Activated B cell treated with CpG ODN at 0.5 μM for 24 hours (primary cell): ENCODE measurements around the gene UBE2G2. TPM values are rescaled to one million over a fixed set of nuclear protein-coding genes. Genes with fewer than 3 reads are reported as not detected.

Experiments
- ATAC-seq: fragments of 200-7000 bp; cut with Tn5 transposase; one replicate; pipeline ENCODE4 v1.10.0; 2021; ENCODE audit warnings: low read depth, mild to moderate bottlenecking, moderate library complexity
- CTCF ChIA-PET: fragments of 350-600 bp; sonication (Branson Sonifier 250); formaldehyde crosslinking; loops from one replicate; lab custom pipeline; 2021; ENCODE audit warnings: antibody characterized with exemption; lab: Charles Lee
- POLR2A ChIA-PET: fragments of 350-600 bp; sonication (Branson Sonifier 250); formaldehyde crosslinking; loops from one replicate; lab custom pipeline; 2021; ENCODE audit warnings: antibody characterized with exemption; lab: Charles Lee
- DNase-seq: peaks from one replicate; pipeline ENCODE4 v3.0.0; 2022
- H3K27ac Mint-ChIP-seq: one replicate; pipeline ENCODE4 v1.8.0; 2020; ENCODE audit warnings: mixed read lengths
- H3K27me3 Mint-ChIP-seq: one replicate; pipeline ENCODE4 v1.8.0; 2021; ENCODE audit warnings: mixed read lengths
- H3K36me3 Mint-ChIP-seq: one replicate; pipeline ENCODE4 v1.8.0; 2021; ENCODE audit warnings: low read depth, mixed read lengths
- H3K4me1 Mint-ChIP-seq: one replicate; pipeline ENCODE4 v1.8.0; 2021; ENCODE audit warnings: mixed read lengths
- H3K4me3 Mint-ChIP-seq: one replicate; pipeline ENCODE4 v1.8.0; 2020; ENCODE audit warnings: mild to moderate bottlenecking, mixed read lengths
- H3K9me3 Mint-ChIP-seq: one replicate; pipeline ENCODE4 v1.8.0; 2020; ENCODE audit warnings: mixed read lengths
- CTCF ChIP-seq: fragments of 200-600 bp; IDR thresholded peaks from one replicate; pipeline ENCODE4 v1.8.0; 2022; ENCODE audit warnings: antibody characterized with exemption, mild to moderate bottlenecking
- intact Hi-C: fragments of 100-400 bp; cut with micrococcal nuclease; formaldehyde crosslinking; loops from one replicate; pipeline ENCODE4 v1.15.1; 2024
- total RNA-seq: library from RNA; stranded (reverse); gene quantifications from 2 replicates; pipeline ENCODE4 v1.2.3, GENCODE V29; 2022

UBE2G2 gene
- total RNA-seq, 1 donor from 2014 or later: 108 TPM

- Mint-ChIP-seq H3K36me3 (no peaks in the 10 kb centered on the region), H3K4me1 (peaks cover 18% of the 10 kb centered on the region), H3K4me3 (peak overlapping the region; percentile 46), H3K27me3 (no peaks in the 10 kb centered on the region), H3K27ac (peak overlapping the region; percentile 66), H3K9me3 (peaks cover 17% of the 10 kb centered on the region)
- intact Hi-C loops: no loop called here
- ATAC-seq: no peak
- TF ChIP-seq CTCF: no peak
- ChIA-PET POLR2A (interaction anchor here (0.8 kb wide), 1 partner anchor 48 kb away, joined by 6 read pairs; no protein-coding TSS in a partner anchor), CTCF (no interaction called here)
- no peak for DNase-seq
Observed at GRCh38 chr21:44831227-44831860, 29.7 kb upstream of the UBE2G2 start.

- Mint-ChIP-seq H3K27ac (no peak overlapping the region), H3K36me3 (no peaks in the 10 kb centered on the region), H3K4me3 (no peak overlapping the region), H3K9me3 (peaks cover 17% of the 10 kb centered on the region), H3K4me1 (peaks cover 18% of the 10 kb centered on the region), H3K27me3 (no peaks in the 10 kb centered on the region)
- ATAC-seq (no peak), DNase-seq (no peak)
- ChIA-PET POLR2A (no interaction called here), CTCF (no interaction called here)
- intact Hi-C loops: no loop called here
- no peak for TF ChIP-seq CTCF
Observed at GRCh38 chr21:44829507-44830092, 28.0 kb upstream of the UBE2G2 start.

GRCh38 chr21:44828362-44829056 lies 26.9 kb upstream of the UBE2G2 start:
- TF ChIP-seq CTCF: no peak
- no peaks in the 10 kb centered on the region for H3K36me3 Mint-ChIP-seq
- ATAC-seq (no peak), DNase-seq (no peak)
- peaks cover 20% of the 10 kb centered on the region for H3K9me3 Mint-ChIP-seq
- ChIA-PET POLR2A (interaction anchor here (0.7 to 1.1 kb wide), 3 partner anchors 29 to 102 kb away, joined by 3 to 11 read pairs (median 4); no protein-coding TSS in a partner anchor), CTCF (no interaction called here)
- peaks cover 18% of the 10 kb centered on the region for H3K4me1 Mint-ChIP-seq
- no peak overlapping the region for H3K27ac Mint-ChIP-seq
- no peaks in the 10 kb centered on the region for H3K27me3 Mint-ChIP-seq
- no peak overlapping the region for H3K4me3 Mint-ChIP-seq
- intact Hi-C loops: no loop called here

GRCh38 chr21:44823179-44823660 lies 21.6 kb upstream of the UBE2G2 start:
- CTCF ChIA-PET: no interaction called here
- H3K9me3 Mint-ChIP-seq: peaks cover 22% of the 10 kb centered on the region
- H3K4me1 Mint-ChIP-seq: no peaks in the 10 kb centered on the region
- DNase-seq (no peak), ATAC-seq (no peak)
- H3K27me3 Mint-ChIP-seq: no peaks in the 10 kb centered on the region
- intact Hi-C loops: no loop called here
- POLR2A ChIA-PET: interaction anchor here (1.2 to 1.4 kb wide), 2 partner anchors 50 to 104 kb away, joined by 5 to 10 read pairs; partner anchors contain the start of gene PTTG1IP
- no peaks in the 10 kb centered on the region for H3K36me3 Mint-ChIP-seq
- no peak overlapping the region for H3K4me3 Mint-ChIP-seq
- no peak for TF ChIP-seq CTCF
- no peak overlapping the region for H3K27ac Mint-ChIP-seq
